ENCODE data around the gene P2RX6.

P2RX6 gene

GRCh38 chr22:20988573-20989322 is 26.2 kb upstream of the P2RX6 start:
- TF ChIP-seq POLR2AphosphoS5 (IDR thresholded peaks at IDR 0.05; ENCODE audit: low read depth, low read length) (no peak), SIN3A (IDR thresholded peaks at IDR 0.05; ENCODE audit: borderline replicate concordance, insufficient read depth, low read length) (no peak), TAF1 (IDR thresholded peaks at IDR 0.05; ENCODE audit: borderline replicate concordance, insufficient read depth, low read length) (no peak), FOXP2 (optimal IDR thresholded peaks at IDR 0.05; ENCODE audit: borderline replicate concordance, extremely low read depth, extremely low read length, insufficient read depth) (no peak)
- TF ChIP-seq, protein P1, sequence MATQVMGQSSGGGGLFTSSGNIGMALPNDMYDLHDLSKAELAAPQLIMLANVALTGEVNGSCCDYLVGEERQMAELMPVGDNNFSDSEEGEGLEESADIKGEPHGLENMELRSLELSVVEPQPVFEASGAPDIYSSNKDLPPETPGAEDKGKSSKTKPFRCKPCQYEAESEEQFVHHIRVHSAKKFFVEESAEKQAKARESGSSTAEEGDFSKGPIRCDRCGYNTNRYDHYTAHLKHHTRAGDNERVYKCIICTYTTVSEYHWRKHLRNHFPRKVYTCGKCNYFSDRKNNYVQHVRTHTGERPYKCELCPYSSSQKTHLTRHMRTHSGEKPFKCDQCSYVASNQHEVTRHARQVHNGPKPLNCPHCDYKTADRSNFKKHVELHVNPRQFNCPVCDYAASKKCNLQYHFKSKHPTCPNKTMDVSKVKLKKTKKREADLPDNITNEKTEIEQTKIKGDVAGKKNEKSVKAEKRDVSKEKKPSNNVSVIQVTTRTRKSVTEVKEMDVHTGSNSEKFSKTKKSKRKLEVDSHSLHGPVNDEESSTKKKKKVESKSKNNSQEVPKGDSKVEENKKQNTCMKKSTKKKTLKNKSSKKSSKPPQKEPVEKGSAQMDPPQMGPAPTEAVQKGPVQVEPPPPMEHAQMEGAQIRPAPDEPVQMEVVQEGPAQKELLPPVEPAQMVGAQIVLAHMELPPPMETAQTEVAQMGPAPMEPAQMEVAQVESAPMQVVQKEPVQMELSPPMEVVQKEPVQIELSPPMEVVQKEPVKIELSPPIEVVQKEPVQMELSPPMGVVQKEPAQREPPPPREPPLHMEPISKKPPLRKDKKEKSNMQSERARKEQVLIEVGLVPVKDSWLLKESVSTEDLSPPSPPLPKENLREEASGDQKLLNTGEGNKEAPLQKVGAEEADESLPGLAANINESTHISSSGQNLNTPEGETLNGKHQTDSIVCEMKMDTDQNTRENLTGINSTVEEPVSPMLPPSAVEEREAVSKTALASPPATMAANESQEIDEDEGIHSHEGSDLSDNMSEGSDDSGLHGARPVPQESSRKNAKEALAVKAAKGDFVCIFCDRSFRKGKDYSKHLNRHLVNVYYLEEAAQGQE (IDR thresholded peaks at IDR 0.05; ENCODE audit: insufficient read depth in 1 of 2, low read depth in 2 of 2, low read length in 2 of 2): no peak

GRCh38 chr22:20989323-20990138 is 25.4 kb upstream of the P2RX6 start:
- no peak for TF ChIP-seq SIN3A (IDR thresholded peaks at IDR 0.05; ENCODE audit: borderline replicate concordance, insufficient read depth, low read length)
- TF ChIP-seq FOXP2 (optimal IDR thresholded peaks at IDR 0.05; ENCODE audit: borderline replicate concordance, extremely low read depth, extremely low read length, insufficient read depth): no peak
- no peak for TF ChIP-seq POLR2AphosphoS5 (IDR thresholded peaks at IDR 0.05; ENCODE audit: low read depth, low read length)
- TF ChIP-seq TAF1 (IDR thresholded peaks at IDR 0.05; ENCODE audit: borderline replicate concordance, insufficient read depth, low read length): no peak
- TF ChIP-seq, protein P1 (IDR thresholded peaks at IDR 0.05; ENCODE audit: insufficient read depth in 1 of 2, low read depth in 2 of 2, low read length in 2 of 2): no peak

- no peak for TF ChIP-seq TAF1 (IDR thresholded peaks at IDR 0.05; ENCODE audit: borderline replicate concordance, insufficient read depth, low read length)
- no peak for TF ChIP-seq FOXP2 (optimal IDR thresholded peaks at IDR 0.05; ENCODE audit: borderline replicate concordance, extremely low read depth, extremely low read length, insufficient read depth)
- TF ChIP-seq, protein P1 (IDR thresholded peaks at IDR 0.05; ENCODE audit: insufficient read depth in 1 of 2, low read depth in 2 of 2, low read length in 2 of 2): no peak
- TF ChIP-seq SIN3A (IDR thresholded peaks at IDR 0.05; ENCODE audit: borderline replicate concordance, insufficient read depth, low read length): no peak
- TF ChIP-seq POLR2AphosphoS5 (IDR thresholded peaks at IDR 0.05; ENCODE audit: low read depth, low read length): no peak
Measured at GRCh38 chr22:20990184-20991180, 24.5 kb upstream of the P2RX6 start.

- TF ChIP-seq, protein P1 (IDR thresholded peaks at IDR 0.05; ENCODE audit: insufficient read depth in 1 of 2, low read depth in 2 of 2, low read length in 2 of 2): no peak
- no peak for TF ChIP-seq POLR2AphosphoS5 (IDR thresholded peaks at IDR 0.05; ENCODE audit: low read depth, low read length)
- no peak for TF ChIP-seq SIN3A (IDR thresholded peaks at IDR 0.05; ENCODE audit: borderline replicate concordance, insufficient read depth, low read length)
- no peak for TF ChIP-seq TAF1 (IDR thresholded peaks at IDR 0.05; ENCODE audit: borderline replicate concordance, insufficient read depth, low read length)
- no peak for TF ChIP-seq FOXP2 (optimal IDR thresholded peaks at IDR 0.05; ENCODE audit: borderline replicate concordance, extremely low read depth, extremely low read length, insufficient read depth)
Measured at GRCh38 chr22:20991252-20992055, 23.5 kb upstream of the P2RX6 start.
